Neural progenitor cell (in vitro differentiated cells): ENCODE results near the gene THRSP.

Source experiments
- EZH2 ChIP-seq: fragments of 200-600 bp; sonication (generic); IDR thresholded peaks from 2 replicates; pipeline ENCODE4 v1.6.1; 2017; ENCODE audit warnings: antibody characterized with exemption, mild to moderate bottlenecking, moderate library complexity
- EZH2phosphoT487 ChIP-seq: fragments of 200-600 bp; sonication (generic); IDR thresholded peaks from 2 replicates; pipeline ENCODE4 v1.6.1; 2017; ENCODE audit warnings: antibody characterized with exemption
- TF ChIP-seq, protein P1 (sequence below): fragments of 200-600 bp; sonication (generic); IDR thresholded peaks from 2 replicates; pipeline ENCODE4 v1.5.1; 2017; ENCODE audit warnings: antibody characterized with exemption, mild to moderate bottlenecking

DNA sequence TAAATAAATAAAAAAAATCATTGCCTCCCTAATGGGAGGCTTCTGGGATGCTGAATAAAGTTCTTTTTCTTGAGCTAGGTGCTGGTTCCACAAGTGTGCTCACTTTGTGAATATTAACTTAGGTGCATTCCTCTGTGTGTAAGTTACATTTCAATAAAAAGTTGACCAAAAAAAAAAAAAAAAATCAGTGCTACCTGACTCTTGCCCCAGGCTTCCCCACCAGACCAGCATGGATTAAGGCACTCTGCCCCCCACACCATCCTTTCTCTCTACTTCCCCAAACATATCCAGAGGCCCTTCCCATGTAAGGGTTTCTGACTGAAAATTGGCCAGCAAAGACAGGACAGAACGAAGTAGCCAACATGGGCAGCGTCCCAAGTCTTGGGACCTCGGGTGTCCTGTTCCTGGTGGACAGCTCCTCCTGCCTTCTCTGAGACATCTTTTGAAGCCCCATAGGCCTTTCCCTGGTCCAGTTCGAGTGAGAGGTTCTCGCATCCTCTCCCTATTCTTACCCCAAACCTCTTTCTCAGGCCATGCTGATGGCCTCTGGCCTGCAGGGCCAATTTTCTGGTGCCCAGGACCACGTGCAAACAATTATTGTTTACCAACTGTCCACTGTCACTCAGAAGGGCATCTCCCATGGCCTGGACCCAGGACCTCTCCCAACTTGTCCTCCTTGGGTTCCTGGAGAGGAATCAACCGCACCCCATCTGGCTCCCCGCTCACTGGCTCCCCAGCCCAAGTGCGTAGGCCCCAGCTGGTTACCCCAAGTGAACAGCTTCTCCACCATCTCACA lies 25.6 kb upstream of the THRSP start:
- TF ChIP-seq, protein P1, sequence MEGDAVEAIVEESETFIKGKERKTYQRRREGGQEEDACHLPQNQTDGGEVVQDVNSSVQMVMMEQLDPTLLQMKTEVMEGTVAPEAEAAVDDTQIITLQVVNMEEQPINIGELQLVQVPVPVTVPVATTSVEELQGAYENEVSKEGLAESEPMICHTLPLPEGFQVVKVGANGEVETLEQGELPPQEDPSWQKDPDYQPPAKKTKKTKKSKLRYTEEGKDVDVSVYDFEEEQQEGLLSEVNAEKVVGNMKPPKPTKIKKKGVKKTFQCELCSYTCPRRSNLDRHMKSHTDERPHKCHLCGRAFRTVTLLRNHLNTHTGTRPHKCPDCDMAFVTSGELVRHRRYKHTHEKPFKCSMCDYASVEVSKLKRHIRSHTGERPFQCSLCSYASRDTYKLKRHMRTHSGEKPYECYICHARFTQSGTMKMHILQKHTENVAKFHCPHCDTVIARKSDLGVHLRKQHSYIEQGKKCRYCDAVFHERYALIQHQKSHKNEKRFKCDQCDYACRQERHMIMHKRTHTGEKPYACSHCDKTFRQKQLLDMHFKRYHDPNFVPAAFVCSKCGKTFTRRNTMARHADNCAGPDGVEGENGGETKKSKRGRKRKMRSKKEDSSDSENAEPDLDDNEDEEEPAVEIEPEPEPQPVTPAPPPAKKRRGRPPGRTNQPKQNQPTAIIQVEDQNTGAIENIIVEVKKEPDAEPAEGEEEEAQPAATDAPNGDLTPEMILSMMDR: no peak
- TF ChIP-seq EZH2 (no peak), EZH2phosphoT487 (no peak)
